ENCODE measurements around the gene WFS1. TPM values are rescaled to one million over a fixed set of nuclear protein-coding genes. Genes with fewer than 3 reads are reported as not detected.

Gene WFS1
- total RNA-seq, 2 donors from 2014 or later, result 12.1 to 12.7 TPM

DNA sequence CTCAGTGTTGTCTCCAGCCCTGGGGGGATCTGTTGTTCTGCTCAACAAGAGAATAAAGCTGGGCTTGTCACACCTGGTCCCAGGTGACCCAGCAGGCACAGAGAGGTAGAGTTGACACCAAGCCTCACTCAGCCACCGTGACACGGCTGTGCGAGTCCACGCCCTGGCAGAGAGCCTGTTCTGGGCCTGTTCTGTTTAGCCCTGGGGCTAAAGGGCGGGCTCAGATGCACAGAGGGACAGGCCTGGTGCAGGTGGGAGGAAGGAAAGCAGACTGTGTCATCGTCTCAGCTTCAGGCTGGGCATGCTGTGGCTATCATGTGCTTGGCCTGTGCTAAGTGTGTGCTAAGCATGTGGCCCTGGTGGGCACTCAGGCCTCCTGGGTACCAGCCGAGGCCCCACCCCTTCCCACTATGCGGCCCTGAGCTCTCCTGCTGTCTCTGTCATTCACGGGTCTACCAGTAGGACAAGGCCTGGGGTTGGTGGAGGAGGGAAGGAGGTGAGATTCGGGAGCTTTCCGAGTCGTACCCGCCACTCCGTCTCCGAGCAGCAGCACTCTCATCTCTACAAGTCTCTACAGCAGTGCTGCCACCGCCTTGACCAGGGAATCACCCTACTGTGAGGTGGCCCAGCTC lies 10.8 kb downstream of the WFS1 start:
- no peaks in the 10 kb centered on the region for H3K9me3 ChIP-seq
- no peak overlapping the region for H3K27ac ChIP-seq
- TF ChIP-seq, protein P1, sequence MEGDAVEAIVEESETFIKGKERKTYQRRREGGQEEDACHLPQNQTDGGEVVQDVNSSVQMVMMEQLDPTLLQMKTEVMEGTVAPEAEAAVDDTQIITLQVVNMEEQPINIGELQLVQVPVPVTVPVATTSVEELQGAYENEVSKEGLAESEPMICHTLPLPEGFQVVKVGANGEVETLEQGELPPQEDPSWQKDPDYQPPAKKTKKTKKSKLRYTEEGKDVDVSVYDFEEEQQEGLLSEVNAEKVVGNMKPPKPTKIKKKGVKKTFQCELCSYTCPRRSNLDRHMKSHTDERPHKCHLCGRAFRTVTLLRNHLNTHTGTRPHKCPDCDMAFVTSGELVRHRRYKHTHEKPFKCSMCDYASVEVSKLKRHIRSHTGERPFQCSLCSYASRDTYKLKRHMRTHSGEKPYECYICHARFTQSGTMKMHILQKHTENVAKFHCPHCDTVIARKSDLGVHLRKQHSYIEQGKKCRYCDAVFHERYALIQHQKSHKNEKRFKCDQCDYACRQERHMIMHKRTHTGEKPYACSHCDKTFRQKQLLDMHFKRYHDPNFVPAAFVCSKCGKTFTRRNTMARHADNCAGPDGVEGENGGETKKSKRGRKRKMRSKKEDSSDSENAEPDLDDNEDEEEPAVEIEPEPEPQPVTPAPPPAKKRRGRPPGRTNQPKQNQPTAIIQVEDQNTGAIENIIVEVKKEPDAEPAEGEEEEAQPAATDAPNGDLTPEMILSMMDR (IDR thresholded peaks at IDR 0.05), result no peak
- no peaks in the 10 kb centered on the region for H3K4me1 ChIP-seq
- H3K4me3 ChIP-seq, result no peak overlapping the region
- no peak overlapping the region for H3K9ac ChIP-seq (ENCODE audit: low read depth in 2 of 2, low read length in 2 of 2)
- H3K27me3 ChIP-seq, result no peaks in the 10 kb centered on the region
- no peaks in the 10 kb centered on the region for H3K36me3 ChIP-seq
- intact Hi-C loops (cut with DNase I), result no loop called here
- no peak for DNase-seq

DNA sequence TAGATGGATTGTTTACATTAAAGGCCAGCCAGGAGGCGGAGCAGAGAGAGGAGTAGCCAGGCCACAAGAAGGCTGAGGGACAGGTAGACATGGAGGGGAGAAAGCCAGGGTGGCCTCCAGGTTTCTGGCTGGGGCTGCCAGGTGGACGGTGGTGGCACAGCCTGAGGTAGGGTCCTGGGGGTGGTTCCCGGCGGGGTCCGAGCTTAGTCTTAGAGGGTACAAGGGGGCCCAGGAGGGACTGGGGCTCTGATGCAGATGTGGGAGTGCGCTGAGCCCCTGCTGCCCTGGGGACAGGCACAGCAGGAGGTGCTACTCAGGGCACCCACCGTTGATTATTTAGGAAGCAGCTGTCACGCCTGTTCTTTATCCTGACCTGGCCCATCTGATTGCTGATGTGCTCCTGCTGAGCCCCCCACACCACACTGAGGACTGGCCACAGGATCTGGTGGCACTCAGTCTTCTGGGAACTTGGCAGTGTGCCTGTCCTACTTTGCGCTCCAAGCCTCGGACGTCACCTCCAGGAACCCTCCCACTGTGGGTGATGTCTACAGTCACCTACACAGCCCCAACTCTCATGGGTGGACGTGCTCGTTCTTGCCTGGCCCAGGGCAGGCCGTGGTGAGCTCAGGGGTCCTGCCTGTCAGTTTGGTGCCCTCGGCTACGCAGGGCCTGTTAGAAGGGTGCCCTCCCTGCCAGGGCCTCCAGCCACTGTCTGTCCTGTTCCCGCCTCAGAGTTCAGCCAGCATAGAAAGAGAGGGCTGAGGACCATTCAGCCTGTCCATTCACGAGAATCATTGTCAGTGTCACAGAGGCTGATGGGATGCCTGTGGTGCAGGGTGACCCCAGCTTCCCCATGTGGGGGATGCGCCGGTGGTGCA lies 12.0 kb downstream of the WFS1 start:
- Histone ChIP-seq H3K27me3 (no peaks in the 10 kb centered on the region), H3K27ac (no peak overlapping the region), H3K36me3 (no peaks in the 10 kb centered on the region), H3K4me3 (no peak overlapping the region), H3K9me3 (no peaks in the 10 kb centered on the region), H3K9ac (ENCODE audit: low read depth in 2 of 2, low read length in 2 of 2) (no peak overlapping the region), H3K4me1 (no peaks in the 10 kb centered on the region)
- TF ChIP-seq, protein P1 (IDR thresholded peaks at IDR 0.05), result no peak
- intact Hi-C loops (cut with DNase I), result no loop called here
- no peak for DNase-seq

DNA sequence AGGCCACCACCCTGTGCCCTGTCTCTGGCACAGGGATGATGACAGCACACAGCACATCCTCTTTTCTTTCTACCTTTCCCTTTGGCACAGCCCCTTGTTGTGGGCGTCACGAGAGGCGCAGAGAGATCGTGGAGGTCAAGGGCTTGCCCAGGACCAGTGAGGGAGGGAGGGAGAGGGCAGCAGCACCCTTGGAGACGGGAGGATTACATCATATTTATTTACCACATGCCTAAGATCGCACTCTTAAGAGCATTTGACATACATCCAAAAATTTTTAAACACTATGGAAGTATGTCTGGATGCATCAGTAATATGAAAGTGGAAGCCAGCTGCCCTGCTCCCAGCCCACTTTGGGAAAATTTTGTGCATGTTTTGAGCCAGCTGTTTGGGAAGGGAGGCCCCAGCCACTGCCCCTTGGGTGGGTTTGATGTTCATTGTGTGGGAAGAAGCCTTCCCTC lies 12.7 kb downstream of the WFS1 start:
- intact Hi-C loops (cut with DNase I), result no loop called here
- Histone ChIP-seq H3K9ac (ENCODE audit: low read depth in 2 of 2, low read length in 2 of 2) (peak overlapping the region in 1 of 2 donors; percentile 18), H3K27ac (no peak overlapping the region), H3K4me1 (no peaks in the 10 kb centered on the region), H3K36me3 (no peaks in the 10 kb centered on the region), H3K4me3 (no peak overlapping the region), H3K9me3 (no peaks in the 10 kb centered on the region), H3K27me3 (no peaks in the 10 kb centered on the region)
- TF ChIP-seq, protein P1 (IDR thresholded peaks at IDR 0.05), result no peak
- DNase-seq, result no peak

DNA sequence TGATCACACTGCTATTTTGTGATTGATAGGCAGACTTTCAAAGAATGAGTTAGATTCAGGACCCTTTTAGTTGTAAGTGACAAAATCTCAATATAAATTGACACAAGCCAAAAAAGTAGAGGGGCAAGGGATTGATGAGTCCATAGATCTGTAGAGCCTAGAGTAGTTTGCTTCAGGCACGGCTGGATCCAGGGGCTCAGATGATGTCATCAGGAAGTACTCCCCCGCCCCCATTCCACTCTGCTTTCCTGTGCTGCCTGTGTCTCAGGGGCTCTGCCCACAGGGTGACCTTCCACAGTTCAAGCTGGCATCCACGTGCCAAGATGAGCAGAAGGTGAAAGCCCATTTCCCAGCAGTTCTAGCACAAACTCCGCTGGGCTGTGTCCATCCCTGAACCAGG lies 13.6 kb downstream of the WFS1 start:
- no peak for DNase-seq
- Histone ChIP-seq H3K4me1 (no peaks in the 10 kb centered on the region), H3K36me3 (no peaks in the 10 kb centered on the region), H3K9ac (ENCODE audit: low read depth in 2 of 2, low read length in 2 of 2) (no peak overlapping the region), H3K27me3 (no peaks in the 10 kb centered on the region), H3K27ac (no peak overlapping the region), H3K9me3 (no peaks in the 10 kb centered on the region), H3K4me3 (no peak overlapping the region)
- intact Hi-C loops (cut with DNase I), result no loop called here
- TF ChIP-seq, protein P1 (IDR thresholded peaks at IDR 0.05), result no peak

DNA sequence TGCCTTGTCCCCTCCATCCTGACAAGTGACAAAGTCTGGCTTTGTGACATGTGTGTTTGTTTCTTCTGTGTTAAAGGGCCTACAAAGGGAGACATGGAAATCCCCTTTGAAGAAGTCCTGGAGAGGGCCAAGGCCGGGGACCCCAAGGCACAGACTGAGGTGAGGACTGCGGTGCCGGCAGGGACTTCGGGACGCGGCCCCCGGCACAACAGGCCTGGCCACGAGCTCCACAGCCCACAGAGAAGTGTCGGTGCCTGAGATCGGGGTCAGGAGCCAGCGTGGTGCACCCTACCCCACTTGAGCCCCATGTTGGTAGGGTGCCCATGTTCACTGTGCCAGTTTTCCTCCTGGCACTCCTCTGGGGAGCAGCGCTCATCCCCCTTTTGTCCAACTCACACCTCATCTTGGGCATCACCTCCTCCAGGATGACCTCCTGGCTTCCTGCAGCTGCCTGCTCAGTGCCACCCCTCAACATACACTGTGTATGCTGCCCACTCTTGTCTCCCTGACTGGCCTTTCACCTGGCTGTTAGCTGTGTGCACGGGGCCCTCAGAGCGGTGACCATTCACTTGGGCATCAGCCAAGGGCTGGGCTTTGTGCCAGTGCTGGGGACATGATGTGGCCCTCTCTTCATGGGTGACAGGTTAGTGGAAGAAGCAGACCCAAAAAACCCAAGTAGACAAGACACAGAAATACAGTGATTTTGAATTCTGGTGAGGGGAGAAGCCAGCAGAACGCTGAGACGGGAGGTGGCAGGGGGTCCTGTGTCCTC lies 17.6 kb downstream of the WFS1 start:
- Histone ChIP-seq H3K4me3 (no peak overlapping the region), H3K4me1 (no peaks in the 10 kb centered on the region), H3K27ac (no peak overlapping the region), H3K27me3 (no peaks in the 10 kb centered on the region), H3K9ac (ENCODE audit: low read depth in 2 of 2, low read length in 2 of 2) (no peak overlapping the region), H3K9me3 (no peaks in the 10 kb centered on the region), H3K36me3 (no peaks in the 10 kb centered on the region)
- DNase-seq, result no peak
- TF ChIP-seq, protein P1 (IDR thresholded peaks at IDR 0.05), result no peak
- intact Hi-C loops (cut with DNase I), result no loop called here
